Measurements from ENCODE around the gene PCA3. TPM values are rescaled to one million over a fixed set of nuclear protein-coding genes. Genes with fewer than 3 reads are reported as not detected.

The PCA3 gene
- total and polyA plus RNA-seq, 10 of the 15 experiments (the other 5 are each of a cell fraction or from before 2014, with no cell fraction given): 0.05 TPM; not detected in 9

DNA sequence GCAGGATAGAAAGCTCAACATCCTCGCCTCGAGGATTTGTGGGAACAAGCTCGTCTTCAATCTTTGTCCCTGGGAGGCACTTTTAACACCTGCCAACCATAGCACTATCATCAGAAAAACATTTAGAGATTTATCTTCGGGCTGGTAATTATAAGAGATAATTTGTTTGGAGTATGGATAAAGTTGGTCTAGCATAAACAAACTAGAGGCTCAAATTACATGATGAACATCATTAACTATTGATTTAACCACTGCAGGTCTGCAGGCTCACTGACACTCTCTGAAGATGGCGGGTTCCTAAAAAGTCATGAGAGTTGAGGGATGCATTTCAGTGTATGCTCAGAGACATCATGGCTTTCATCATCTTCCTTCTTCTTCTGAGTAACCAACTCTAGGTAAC is 25.8 kb upstream of the PCA3 start:
- DNase-seq (ENCODE audit: low read depth, low spot score) (no peak), ATAC-seq (no peak), FAIRE-seq (no peak)
- SMC1A ChIA-PET (ENCODE audit: uncharacterized antibody, unreplicated experiment): interaction anchor here (0.6 kb wide), 1 partner anchor 389 kb away, joined by 3 read pairs; no protein-coding TSS in a partner anchor
- intact Hi-C loops (cut with micrococcal nuclease; ENCODE audit: unreplicated experiment) (no loop called here), in situ Hi-C loops (cut with MboI) (no loop called here)
- no peak overlapping the region for H3K9ac ChIP-seq (ENCODE audit: control insufficient read depth, insufficient read depth, low read length)
- no peaks in the 10 kb centered on the region for H3K36me3 ChIP-seq (ENCODE audit: control insufficient read depth in 2 of 2, insufficient read depth in 2 of 2, low read length in 1 of 2)
- H3K9me3 ChIP-seq (replicated peaks; ENCODE audit: control insufficient read depth, insufficient read depth, low read length): no peaks in the 10 kb centered on the region; the same call in 2 of the 3 replicates
- RAD21 ChIA-PET (ENCODE audit: unreplicated experiment): no interaction called here
- H3K27ac ChIP-seq (ENCODE audit: control insufficient read depth, insufficient read depth): no peak overlapping the region
- no peaks in the 10 kb centered on the region for H3K4me1 ChIP-seq (ENCODE audit: control insufficient read depth, insufficient read depth, low read length)
- H3K4me2 ChIP-seq (ENCODE audit: control insufficient read depth, insufficient read depth): no peak overlapping the region
- WGBS (ENCODE audit: insufficient coverage, insufficient replicate concordance, low lambda C conversion rate, missing lambda C conversion rate): 5% methylated on average over 5 of the region's 5 CpGs
- no peak overlapping the region for H2AFZ ChIP-seq (ENCODE audit: control insufficient read depth, low read depth, low read length)
- no TSS peak for BruUV-seq (replicated peaks)
- H4K20me1 ChIP-seq (ENCODE audit: control insufficient read depth, insufficient read depth): no peaks in the 10 kb centered on the region
- POLR2A ChIA-PET: no interaction called here
- H3K79me2 ChIP-seq (ENCODE audit: control insufficient read depth, insufficient read depth, low read length): no peaks in the 10 kb centered on the region
- no peak overlapping the region for H3K4me3 ChIP-seq
- no peaks in the 10 kb centered on the region; a peak in 1 of 4 replicates for H3K27me3 ChIP-seq (replicated peaks in 1 of 2; ENCODE audit: control insufficient read depth in 2 of 2, insufficient read depth in 2 of 2, low read length in 1 of 2)
- CTCF ChIA-PET: interaction anchor here (1.4 kb wide), 1 partner anchor 19 kb away, joined by 3 read pairs; no protein-coding TSS in a partner anchor
- TF ChIP-seq SRF (IDR thresholded peaks at IDR 0.05; ENCODE audit: low read depth in 2 of 2, low read length in 2 of 2): no peak
- TF ChIP-seq NFYA (IDR thresholded peaks at IDR 0.05; ENCODE audit: borderline replicate concordance, low read depth, low read length): no peak
- no peak for TF ChIP-seq KAT2A (conservative IDR thresholded peaks at IDR 0.05; ENCODE audit: control insufficient read depth, low read depth, low read length)
- TF ChIP-seq RELA (IDR thresholded peaks at IDR 0.05; ENCODE audit: borderline replicate concordance, partially characterized antibody): no peak
- no peak for TF ChIP-seq PAX8 (IDR thresholded peaks at IDR 0.05)
- TF ChIP-seq BCL11A (IDR thresholded peaks at IDR 0.05; ENCODE audit: low read depth, low read length): no peak
- no peak for TF ChIP-seq ASH2L (IDR thresholded peaks at IDR 0.05; ENCODE audit: borderline replicate concordance, low read depth)
- TF ChIP-seq, protein P1, sequence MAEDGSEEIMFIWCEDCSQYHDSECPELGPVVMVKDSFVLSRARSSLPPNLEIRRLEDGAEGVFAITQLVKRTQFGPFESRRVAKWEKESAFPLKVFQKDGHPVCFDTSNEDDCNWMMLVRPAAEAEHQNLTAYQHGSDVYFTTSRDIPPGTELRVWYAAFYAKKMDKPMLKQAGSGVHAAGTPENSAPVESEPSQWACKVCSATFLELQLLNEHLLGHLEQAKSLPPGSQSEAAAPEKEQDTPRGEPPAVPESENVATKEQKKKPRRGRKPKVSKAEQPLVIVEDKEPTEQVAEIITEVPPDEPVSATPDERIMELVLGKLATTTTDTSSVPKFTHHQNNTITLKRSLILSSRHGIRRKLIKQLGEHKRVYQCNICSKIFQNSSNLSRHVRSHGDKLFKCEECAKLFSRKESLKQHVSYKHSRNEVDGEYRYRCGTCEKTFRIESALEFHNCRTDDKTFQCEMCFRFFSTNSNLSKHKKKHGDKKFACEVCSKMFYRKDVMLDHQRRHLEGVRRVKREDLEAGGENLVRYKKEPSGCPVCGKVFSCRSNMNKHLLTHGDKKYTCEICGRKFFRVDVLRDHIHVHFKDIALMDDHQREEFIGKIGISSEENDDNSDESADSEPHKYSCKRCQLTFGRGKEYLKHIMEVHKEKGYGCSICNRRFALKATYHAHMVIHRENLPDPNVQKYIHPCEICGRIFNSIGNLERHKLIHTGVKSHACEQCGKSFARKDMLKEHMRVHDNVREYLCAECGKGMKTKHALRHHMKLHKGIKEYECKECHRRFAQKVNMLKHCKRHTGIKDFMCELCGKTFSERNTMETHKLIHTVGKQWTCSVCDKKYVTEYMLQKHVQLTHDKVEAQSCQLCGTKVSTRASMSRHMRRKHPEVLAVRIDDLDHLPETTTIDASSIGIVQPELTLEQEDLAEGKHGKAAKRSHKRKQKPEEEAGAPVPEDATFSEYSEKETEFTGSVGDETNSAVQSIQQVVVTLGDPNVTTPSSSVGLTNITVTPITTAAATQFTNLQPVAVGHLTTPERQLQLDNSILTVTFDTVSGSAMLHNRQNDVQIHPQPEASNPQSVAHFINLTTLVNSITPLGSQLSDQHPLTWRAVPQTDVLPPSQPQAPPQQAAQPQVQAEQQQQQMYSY (CRISPR knock-in tag; IDR thresholded peaks at IDR 0.05): no peak
- no peak for TF ChIP-seq YBX1 (IDR thresholded peaks at IDR 0.05)
- no peak for TF ChIP-seq MTA3 (IDR thresholded peaks at IDR 0.05; ENCODE audit: borderline replicate concordance, low read length)
- TF ChIP-seq, protein P2, sequence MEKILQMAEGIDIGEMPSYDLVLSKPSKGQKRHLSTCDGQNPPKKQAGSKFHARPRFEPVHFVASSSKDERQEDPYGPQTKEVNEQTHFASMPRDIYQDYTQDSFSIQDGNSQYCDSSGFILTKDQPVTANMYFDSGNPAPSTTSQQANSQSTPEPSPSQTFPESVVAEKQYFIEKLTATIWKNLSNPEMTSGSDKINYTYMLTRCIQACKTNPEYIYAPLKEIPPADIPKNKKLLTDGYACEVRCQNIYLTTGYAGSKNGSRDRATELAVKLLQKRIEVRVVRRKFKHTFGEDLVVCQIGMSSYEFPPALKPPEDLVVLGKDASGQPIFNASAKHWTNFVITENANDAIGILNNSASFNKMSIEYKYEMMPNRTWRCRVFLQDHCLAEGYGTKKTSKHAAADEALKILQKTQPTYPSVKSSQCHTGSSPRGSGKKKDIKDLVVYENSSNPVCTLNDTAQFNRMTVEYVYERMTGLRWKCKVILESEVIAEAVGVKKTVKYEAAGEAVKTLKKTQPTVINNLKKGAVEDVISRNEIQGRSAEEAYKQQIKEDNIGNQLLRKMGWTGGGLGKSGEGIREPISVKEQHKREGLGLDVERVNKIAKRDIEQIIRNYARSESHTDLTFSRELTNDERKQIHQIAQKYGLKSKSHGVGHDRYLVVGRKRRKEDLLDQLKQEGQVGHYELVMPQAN (conservative IDR thresholded peaks at IDR 0.05): no peak
- no peak for TF ChIP-seq ZNF384 (IDR thresholded peaks at IDR 0.05; ENCODE audit: borderline replicate concordance, low read depth, low read length)
- TF ChIP-seq IKZF1 (conservative IDR thresholded peaks at IDR 0.05): no peak
- TF ChIP-seq JUNB (IDR thresholded peaks at IDR 0.05): no peak
- TF ChIP-seq MXI1 (IDR thresholded peaks at IDR 0.05; ENCODE audit: low read depth, low read length): no peak
- TF ChIP-seq MYB (IDR thresholded peaks at IDR 0.05; ENCODE audit: borderline replicate concordance, low read depth, low read length): no peak
- TF ChIP-seq, protein P3, sequence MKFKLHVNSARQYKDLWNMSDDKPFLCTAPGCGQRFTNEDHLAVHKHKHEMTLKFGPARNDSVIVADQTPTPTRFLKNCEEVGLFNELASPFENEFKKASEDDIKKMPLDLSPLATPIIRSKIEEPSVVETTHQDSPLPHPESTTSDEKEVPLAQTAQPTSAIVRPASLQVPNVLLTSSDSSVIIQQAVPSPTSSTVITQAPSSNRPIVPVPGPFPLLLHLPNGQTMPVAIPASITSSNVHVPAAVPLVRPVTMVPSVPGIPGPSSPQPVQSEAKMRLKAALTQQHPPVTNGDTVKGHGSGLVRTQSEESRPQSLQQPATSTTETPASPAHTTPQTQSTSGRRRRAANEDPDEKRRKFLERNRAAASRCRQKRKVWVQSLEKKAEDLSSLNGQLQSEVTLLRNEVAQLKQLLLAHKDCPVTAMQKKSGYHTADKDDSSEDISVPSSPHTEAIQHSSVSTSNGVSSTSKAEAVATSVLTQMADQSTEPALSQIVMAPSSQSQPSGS (IDR thresholded peaks at IDR 0.05; ENCODE audit: low read length): no peak

Data from GM12878 (cell line).